Testis (tissue), 3 donors: ENCODE data around the gene NUP214. TPM values are rescaled to one million over a fixed set of nuclear protein-coding genes. Genes with fewer than 3 reads are reported as not detected.
"Not testable (repeated sequence)": the region's sequence is repeated elsewhere in the genome, so short reads cannot be mapped to it uniquely, and the experiment has no call there.

Source experiments
- DNase-seq: peaks from one replicate; pipeline ENCODE4 v3.0.0-alpha.2; 2019
- H3K27ac ChIP-seq, 2 donors: fragments of 200-600 bp; sonication (generic); one replicate each; pipeline ENCODE4 v1.5.1; 2019
- H3K27me3 ChIP-seq: fragments of 200-600 bp; sonication (generic); one replicate; pipeline ENCODE4 v1.5.1; 2019
- H3K36me3 ChIP-seq: fragments of 200-600 bp; sonication (generic); one replicate; pipeline ENCODE4 v1.5.1; 2017; ENCODE audit warnings: low read depth; ENCODE audit errors: missing control alignments
- H3K4me1 ChIP-seq: fragments of 200-600 bp; sonication (generic); one replicate; pipeline ENCODE4 v1.5.1; 2019
- H3K4me3 ChIP-seq, 2 donors: fragments of 200-600 bp; sonication (generic); one replicate each; pipeline ENCODE4 v1.5.1; 2017 to 2019
- H3K9me3 ChIP-seq: fragments of 200-600 bp; sonication (generic); one replicate; pipeline ENCODE4 v1.5.1; 2017
- POLR2A ChIP-seq: fragments of 450-650 bp; IDR thresholded peaks from one replicate; pipeline ENCODE4 v1.6.1; 2017; ENCODE audit warnings: antibody characterized with exemption, mild to moderate bottlenecking, moderate library complexity
- WGBS, 2 donors: methylation state at CpG; one replicate each; pipeline ENCODE4 v1.1.5; 2018; 5-methylcytosine and 5-hydroxymethylcytosine counted together
- intact Hi-C: fragments of 100-400 bp; cut with DNase I; formaldehyde crosslinking; loops from one replicate; pipeline ENCODE4 v1.15.1; 2023; ENCODE audit warnings: low total_unique reads
- polyA plus RNA-seq: library from polyadenylated mRNA; stranded (reverse); fragments of 350-450 nt; fragmentation: Illumina TruSeq; extraction: RNeasy Lipid Tissue Mini Kit (QIAGEN cat#74804); gene quantifications from one replicate; pipeline ENCODE4 v1.2.3, GENCODE V29; 2014; ENCODE audit warnings: low read depth, low replicate concordance; ENCODE audit not compliant: insufficient read depth
- total RNA-seq, 2 donors: library from RNA; depleted of rRNA; stranded (reverse); fragments of >200 nt; gene quantifications; one replicate each; pipeline ENCODE4 v1.2.3, GENCODE V29; 2016
- TF ChIP-seq, protein P1 (sequence below), 3 experiments: fragments of 450-650 bp in 2 of 3; fragments of 200-600 bp in 1 of 3; sonication (generic) in 1 of 3; IDR thresholded peaks; one replicate each; pipeline ENCODE4 v1.5.1; 2016 to 2019; ENCODE audit warnings: antibody characterized with exemption in 3 of 3, mild to moderate bottlenecking in 2 of 3, moderate library complexity in 1 of 3

The NUP214 gene
- total and polyA plus RNA-seq, 3 donors from 2014 or later: 190 to 250 (median 237) TPM

DNA sequence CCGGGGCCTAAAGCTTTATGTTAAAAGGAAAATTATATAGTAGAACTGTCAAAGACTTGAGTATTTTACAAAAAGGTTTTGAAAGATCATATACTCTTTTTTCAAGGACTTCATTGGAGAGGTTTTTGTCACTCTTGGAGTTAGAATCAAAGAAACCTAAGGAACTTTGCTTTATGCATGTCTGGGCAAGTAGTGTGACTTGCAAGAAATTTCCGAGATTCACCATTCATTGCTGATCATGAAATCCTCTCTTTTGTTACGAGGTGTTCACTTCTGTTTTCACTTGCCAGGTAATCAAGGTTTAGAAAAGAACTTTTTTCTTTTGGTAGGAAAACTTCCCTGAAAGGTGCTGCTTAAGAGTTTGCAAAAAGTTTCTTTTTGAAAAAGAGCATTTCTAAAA is 64.8 kb downstream of the NUP214 start:
- no peak overlapping the region for H3K4me3 ChIP-seq
- no peaks in the 10 kb centered on the region for H3K9me3 ChIP-seq
- no peak for DNase-seq
- no peaks in the 10 kb centered on the region for H3K27me3 ChIP-seq
- 89 to 96% methylated on average over 3 of the region's 3 CpGs for WGBS, 2 donors
- H3K36me3 ChIP-seq: no peaks in the 10 kb centered on the region
- intact Hi-C loops: no loop called here
- H3K4me1 ChIP-seq: no peaks in the 10 kb centered on the region
- no peak for TF ChIP-seq POLR2A
- TF ChIP-seq, protein P1, sequence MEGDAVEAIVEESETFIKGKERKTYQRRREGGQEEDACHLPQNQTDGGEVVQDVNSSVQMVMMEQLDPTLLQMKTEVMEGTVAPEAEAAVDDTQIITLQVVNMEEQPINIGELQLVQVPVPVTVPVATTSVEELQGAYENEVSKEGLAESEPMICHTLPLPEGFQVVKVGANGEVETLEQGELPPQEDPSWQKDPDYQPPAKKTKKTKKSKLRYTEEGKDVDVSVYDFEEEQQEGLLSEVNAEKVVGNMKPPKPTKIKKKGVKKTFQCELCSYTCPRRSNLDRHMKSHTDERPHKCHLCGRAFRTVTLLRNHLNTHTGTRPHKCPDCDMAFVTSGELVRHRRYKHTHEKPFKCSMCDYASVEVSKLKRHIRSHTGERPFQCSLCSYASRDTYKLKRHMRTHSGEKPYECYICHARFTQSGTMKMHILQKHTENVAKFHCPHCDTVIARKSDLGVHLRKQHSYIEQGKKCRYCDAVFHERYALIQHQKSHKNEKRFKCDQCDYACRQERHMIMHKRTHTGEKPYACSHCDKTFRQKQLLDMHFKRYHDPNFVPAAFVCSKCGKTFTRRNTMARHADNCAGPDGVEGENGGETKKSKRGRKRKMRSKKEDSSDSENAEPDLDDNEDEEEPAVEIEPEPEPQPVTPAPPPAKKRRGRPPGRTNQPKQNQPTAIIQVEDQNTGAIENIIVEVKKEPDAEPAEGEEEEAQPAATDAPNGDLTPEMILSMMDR (IDR thresholded peaks at IDR 0.05): no peak
- no peak overlapping the region for H3K27ac ChIP-seq

DNA sequence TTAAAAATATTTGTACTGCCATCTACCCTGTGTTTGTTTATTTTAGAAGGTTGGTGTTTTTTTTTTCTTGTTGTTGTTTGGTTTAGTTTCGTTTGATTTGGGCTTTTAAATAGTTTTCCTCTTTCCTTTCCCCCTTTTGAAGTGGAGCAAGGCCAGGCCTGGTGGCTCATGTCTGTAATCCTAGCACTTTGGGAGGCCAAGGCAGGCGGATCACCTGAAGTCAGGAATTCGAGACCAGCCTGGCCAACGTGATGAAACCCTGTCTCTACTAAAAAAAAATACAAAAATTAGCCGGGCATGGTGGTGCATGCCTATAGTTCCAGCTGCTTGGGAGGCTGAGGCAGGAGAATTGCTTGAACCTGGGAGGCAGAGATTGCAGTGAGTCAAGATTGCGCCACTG is 65.6 kb downstream of the NUP214 start:
- H3K9me3 ChIP-seq, H3K4me1 ChIP-seq, H3K4me3 ChIP-seq, H3K27me3 ChIP-seq, H3K27ac ChIP-seq, intact Hi-C loops, DNase-seq, H3K36me3 ChIP-seq: not testable (repeated sequence)
- 84 to 85% methylated on average over 6 of the region's 6 CpGs for WGBS, 2 donors

DNA sequence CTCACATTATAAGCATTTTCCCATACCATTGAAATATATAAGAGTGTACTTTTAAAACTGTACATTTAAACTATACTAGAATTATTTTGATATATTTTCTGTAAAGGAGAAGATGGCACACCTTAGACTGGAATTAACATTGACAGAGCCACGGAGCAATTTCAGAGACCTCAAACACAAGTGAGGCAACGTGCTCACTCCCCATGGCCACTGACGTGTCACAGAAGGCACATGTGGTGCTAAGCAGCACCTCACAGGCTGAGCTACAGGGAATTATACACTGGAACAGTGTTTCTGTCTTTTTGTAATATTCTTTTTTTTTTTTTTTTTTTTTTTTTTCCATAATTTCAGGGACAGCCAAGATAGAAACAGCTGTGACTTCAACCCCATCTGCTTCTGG is 66.5 kb downstream of the NUP214 start:
- H3K4me3 ChIP-seq: no peak overlapping the region
- TF ChIP-seq, protein P1 (IDR thresholded peaks at IDR 0.05): no peak
- no peak for TF ChIP-seq POLR2A
- H3K9me3 ChIP-seq: no peaks in the 10 kb centered on the region
- 80 to 92% methylated on average over 3 of the region's 3 CpGs for WGBS, 2 donors
- intact Hi-C loops: no loop called here
- H3K27me3 ChIP-seq: no peaks in the 10 kb centered on the region
- DNase-seq: no peak
- no peaks in the 10 kb centered on the region for H3K4me1 ChIP-seq
- no peak overlapping the region for H3K27ac ChIP-seq
- H3K36me3 ChIP-seq: no peaks in the 10 kb centered on the region

DNA sequence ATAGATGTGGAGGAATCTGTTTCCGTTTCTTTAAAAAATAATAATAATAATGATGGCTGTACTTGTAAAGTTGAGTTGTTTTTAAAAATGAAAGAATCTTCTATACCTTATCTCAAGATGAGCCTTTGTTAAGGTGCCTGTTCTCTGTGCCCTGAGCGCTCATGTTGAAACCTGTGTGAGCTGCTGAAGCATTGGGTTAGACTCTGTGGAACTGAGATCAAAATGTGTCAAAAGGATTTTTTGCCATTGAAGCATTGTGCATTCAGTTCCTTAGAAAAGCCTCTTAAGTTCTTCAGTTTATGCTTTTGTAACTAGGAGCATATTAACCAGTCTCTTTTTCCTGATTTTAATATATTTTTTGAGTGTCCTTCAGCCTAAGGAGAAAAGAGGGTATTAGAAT is 67.7 kb downstream of the NUP214 start:
- TF ChIP-seq, protein P1 (IDR thresholded peaks at IDR 0.05): no peak
- TF ChIP-seq POLR2A: no peak
- H3K27me3 ChIP-seq: no peaks in the 10 kb centered on the region
- no peak for DNase-seq
- no peak overlapping the region for H3K4me3 ChIP-seq
- no peak overlapping the region for H3K27ac ChIP-seq
- no peaks in the 10 kb centered on the region for H3K4me1 ChIP-seq
- intact Hi-C loops: no loop called here
- H3K36me3 ChIP-seq: no peaks in the 10 kb centered on the region
- 94 to 97% methylated on average over 2 of the region's 2 CpGs for WGBS, 2 donors
- H3K9me3 ChIP-seq: no peaks in the 10 kb centered on the region

DNA sequence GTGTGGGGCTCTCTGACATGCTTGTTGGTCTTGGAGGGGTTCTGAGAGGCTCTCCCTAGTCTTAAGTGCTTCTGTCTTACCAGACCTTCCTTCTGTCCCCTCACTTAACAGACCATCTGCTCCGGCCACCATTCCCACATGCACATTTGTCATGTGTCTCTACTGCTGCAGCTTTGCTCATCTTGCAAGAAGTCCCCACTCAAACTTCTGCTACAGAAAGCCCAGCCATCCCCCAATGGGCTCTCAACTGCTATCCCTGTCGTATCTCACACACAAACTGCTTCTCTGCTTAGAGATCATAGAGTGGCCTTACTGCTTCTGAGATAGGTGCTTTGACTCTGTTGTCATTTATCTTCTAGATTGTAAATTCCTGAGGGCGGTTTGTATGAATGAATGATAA is 69.4 kb downstream of the NUP214 start:
- Histone ChIP-seq H3K36me3 (no peaks in the 10 kb centered on the region), H3K9me3 (no peaks in the 10 kb centered on the region), H3K4me1 (no peaks in the 10 kb centered on the region), H3K27me3 (no peaks in the 10 kb centered on the region), H3K4me3 (no peak overlapping the region), H3K27ac (no peak overlapping the region)
- DNase-seq: no peak
- intact Hi-C loops: no loop called here
- WGBS, 2 donors: 88 to 93% methylated on average over 3 of the region's 3 CpGs
- TF ChIP-seq, protein P1 (IDR thresholded peaks at IDR 0.05): no peak
- TF ChIP-seq POLR2A: no peak
